ENCODE measurements around the gene CBR1.

GRCh38 chr21:36082237-36082664 lies 12.4 kb downstream of the CBR1 start:
- TF ChIP-seq, protein P1, sequence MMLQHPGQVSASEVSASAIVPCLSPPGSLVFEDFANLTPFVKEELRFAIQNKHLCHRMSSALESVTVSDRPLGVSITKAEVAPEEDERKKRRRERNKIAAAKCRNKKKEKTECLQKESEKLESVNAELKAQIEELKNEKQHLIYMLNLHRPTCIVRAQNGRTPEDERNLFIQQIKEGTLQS (IDR thresholded peaks at IDR 0.05), result no peak
- TF ChIP-seq, protein P1 (CRISPR knock-in tag; conservative IDR thresholded peaks at IDR 0.05), result no peak
- TF ChIP-seq PHF8 (IDR thresholded peaks at IDR 0.05; ENCODE audit: borderline replicate concordance, low read length), result no peak
- TF ChIP-seq CTCF (IDR thresholded peaks at IDR 0.05 in 2 of 3, conservative IDR thresholded peaks at IDR 0.05 in 1 of 3; ENCODE audit: insufficient read depth in 2 of 3, low read depth in 1 of 3, low read length in 3 of 3), result no peak
- TF ChIP-seq ZNF24 (IDR thresholded peaks at IDR 0.05), result no peak
- no peak for TF ChIP-seq POLR3A (IDR thresholded peaks at IDR 0.05; ENCODE audit: borderline replicate concordance, extremely low read depth, insufficient read depth, insufficient read length)
- no peak for TF ChIP-seq TFAM (CRISPR knock-in tag; conservative IDR thresholded peaks at IDR 0.05)
- TF ChIP-seq ZNF121 (CRISPR knock-in tag; conservative IDR thresholded peaks at IDR 0.05), result no peak
- TF ChIP-seq CTBP1 (IDR thresholded peaks at IDR 0.05; ENCODE audit: borderline replicate concordance), result no peak
- no peak for TF ChIP-seq CEBPZ (IDR thresholded peaks at IDR 0.05; ENCODE audit: borderline replicate concordance, low read depth, low read length)
- no peak for TF ChIP-seq JUNB (CRISPR knock-in tag; conservative IDR thresholded peaks at IDR 0.05)
- no peak for TF ChIP-seq ARID2 (IDR thresholded peaks at IDR 0.05)
- TF ChIP-seq, protein P2, sequence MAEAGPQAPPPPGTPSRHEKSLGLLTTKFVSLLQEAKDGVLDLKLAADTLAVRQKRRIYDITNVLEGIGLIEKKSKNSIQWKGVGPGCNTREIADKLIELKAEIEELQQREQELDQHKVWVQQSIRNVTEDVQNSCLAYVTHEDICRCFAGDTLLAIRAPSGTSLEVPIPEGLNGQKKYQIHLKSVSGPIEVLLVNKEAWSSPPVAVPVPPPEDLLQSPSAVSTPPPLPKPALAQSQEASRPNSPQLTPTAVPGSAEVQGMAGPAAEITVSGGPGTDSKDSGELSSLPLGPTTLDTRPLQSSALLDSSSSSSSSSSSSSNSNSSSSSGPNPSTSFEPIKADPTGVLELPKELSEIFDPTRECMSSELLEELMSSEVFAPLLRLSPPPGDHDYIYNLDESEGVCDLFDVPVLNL (CRISPR knock-in tag; IDR thresholded peaks at IDR 0.05; ENCODE audit: low read depth), result no peak
- TF ChIP-seq ZNF133 (CRISPR knock-in tag; IDR thresholded peaks at IDR 0.05), result no peak

Measured in K562 (cell line).